Endothelial cell of coronary artery (primary cell): ENCODE data around the gene IRF2. TPM values are rescaled to one million over a fixed set of nuclear protein-coding genes. Genes with fewer than 3 reads are reported as not detected.

Experiments used
- total RNA-seq: library from RNA; depleted of rRNA; stranded (reverse); fragments of >200 nt; gene quantifications from 2 replicates; pipeline ENCODE4 v1.2.3, GENCODE V29; 2014

Gene IRF2
- total RNA-seq: 18.4 and 23.0 TPM in 2 replicates

GRCh38 chr4:184474263-184475095, at the start of gene IRF2:
TSS of gene IRF2 (minus strand) at chr4:184474550. CDS start at chr4:184429064, 45,486 bp downstream.

Other genes with a start within 250 kb of the IRF2 start
- 62.0 and 76.8 TPM in 2 replicates for gene CASP3, start 174.9 kb upstream of the IRF2 start, total RNA-seq
- 8.9 and 14.0 TPM in 2 replicates for gene PRIMPOL, start 175.2 kb upstream of the IRF2 start, total RNA-seq